HG02840 (cell line): ENCODE data around the gene NPAT.
"Not testable (repeated sequence)": the region's sequence is repeated elsewhere in the genome, so short reads cannot be mapped to it uniquely, and the experiment has no call there.

Experiments used
- ATAC-seq: cut with Tn5 transposase; IDR thresholded peaks from one replicate; pipeline ENCODE4 v1.9.1; 2021; ENCODE audit warnings: mild to moderate bottlenecking, moderate library complexity, moderate number of reproducible peaks; ENCODE audit not compliant: unreplicated experiment, low FRiP score

Gene NPAT

DNA sequence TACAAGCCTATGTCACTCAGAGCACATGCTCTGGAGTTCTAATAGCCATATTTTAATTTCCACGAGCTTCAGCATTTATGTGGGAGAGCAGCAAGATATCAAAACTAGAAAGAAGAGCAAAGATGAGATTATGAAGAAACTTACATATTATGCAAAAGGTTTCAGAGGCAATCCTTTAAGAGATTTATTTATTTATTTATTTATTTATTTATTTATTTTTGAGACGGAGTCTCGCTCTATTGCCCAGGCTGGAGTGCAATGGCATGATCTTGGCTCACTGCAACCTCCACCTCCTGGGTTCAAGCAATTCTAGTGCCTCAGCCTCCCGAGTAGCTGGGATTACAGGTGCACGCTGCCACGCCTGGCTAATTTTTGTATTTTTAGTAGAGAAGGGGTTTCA lies 59.6 kb downstream of the NPAT start:
- ATAC-seq, result not testable (repeated sequence)

DNA sequence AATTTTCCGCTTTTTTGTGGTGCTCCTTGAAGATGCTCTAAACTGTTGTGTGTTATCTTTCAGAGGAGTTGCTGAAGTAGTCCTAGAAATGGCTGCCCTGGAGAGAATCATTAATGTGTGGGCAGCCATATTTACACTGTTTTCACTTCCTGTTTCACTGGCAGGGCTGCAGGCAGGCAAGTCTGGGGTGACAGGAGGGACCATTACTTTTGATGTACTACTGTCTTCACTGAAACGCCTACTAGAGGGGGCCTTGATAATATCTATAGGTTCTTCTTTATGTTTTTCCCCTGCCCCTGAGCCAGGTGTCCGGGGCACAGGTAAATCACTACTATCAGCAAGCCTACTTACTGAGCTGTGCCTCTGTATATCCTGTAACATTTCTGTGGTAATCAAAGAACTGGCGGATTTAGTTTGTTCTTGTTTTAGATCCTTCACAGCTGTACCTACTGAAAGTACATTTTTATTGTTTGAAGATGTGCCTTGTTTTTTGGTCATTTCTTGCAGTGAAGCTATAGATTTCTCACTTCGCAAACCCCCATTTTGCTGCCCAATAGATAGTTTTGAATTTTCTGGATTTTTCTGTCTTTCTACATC lies 61.4 kb downstream of the NPAT start:
- peak; percentile 96 for ATAC-seq

DNA sequence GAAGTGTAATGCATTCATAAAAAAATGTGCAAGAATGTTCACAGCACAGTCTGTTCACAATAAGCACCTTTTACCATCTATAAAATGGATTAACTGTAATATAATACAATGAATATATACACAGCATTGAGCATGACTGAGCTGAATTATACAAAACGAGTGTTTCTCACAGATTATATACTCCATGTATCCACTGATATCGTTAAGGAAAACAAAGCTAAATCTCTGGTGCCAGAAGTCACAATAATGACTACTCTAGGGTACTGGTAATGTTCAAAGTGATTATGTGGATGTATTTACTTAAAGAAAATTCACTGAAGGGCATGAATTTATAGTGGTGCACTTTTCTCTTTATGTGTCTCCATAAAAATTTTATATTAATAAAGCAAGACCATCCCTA lies 67.8 kb downstream of the NPAT start:
- no peak for ATAC-seq

DNA sequence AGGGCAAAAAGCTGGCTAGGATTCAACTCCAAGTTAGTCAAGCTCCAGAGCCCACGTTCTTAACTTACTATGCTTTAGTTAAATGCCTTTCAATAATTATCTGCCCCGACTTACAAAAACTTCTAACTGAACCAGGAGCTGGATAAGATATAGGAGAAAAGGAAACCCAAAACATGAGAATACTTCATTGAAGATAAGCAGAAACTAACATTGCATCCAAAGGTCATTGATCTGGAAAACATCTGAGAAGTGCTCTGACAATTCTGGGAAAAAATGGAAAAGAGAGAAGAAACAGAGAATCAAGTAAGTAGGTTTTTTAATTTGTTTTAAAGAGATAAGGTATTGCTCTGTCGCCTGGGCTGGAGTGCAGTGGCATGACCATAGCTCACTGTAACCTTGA lies 73.9 kb downstream of the NPAT start:
- no peak for ATAC-seq

DNA sequence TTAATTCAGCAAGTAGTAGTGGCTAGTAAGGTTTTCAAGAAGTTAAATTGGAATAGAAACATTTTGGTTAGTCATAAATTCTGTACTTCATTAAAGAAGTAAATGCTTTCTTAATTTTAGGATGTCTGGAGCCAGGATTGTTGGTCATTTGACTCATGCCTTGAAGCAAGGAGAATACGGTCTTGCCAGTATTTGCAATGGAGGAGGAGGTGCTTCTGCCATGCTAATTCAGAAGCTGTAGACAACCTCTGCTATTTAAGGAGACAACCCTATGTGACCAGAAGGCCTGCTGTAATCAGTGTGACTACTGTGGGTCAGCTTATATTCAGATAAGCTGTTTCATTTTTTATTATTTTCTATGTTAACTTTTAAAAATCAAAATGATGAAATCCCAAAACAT lies 75.3 kb downstream of the NPAT start:
- ATAC-seq, result no peak

DNA sequence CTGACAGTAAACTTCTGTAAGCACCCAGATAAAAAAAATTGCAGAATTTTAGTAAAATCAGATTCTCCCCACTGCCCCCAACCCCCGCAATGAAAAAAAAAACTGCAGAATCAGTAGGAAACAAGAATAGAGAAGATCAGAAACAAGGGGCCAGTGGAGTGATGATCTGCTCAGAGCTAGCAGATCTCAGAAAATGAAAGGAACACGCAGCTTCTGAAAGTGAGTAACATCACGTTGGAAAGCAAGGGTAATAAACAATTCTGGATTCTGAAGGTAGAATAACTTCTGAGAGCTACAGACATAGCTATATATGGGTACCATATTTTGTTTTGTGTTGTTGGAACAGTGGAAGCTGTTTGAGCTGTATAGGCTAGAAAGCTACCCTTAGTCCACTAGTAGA lies 77.8 kb downstream of the NPAT start:
- ATAC-seq, result no peak

DNA sequence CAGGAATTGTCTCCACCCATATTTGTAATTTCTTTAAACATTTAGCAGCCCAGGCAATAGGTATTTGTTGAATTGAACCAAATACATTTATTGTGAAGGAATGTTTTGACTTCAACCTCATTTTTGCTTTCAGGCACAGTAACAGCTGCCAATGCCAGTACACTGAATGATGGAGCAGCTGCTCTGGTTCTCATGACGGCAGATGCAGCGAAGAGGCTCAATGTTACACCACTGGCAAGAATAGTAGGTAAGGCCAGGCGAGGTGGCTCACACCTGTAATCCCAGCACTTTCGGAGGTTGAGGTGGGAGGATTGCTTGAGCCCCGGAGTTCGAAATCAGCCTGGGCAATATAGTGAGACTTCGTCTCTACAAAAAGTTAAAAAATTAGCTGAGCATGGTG lies 80.1 kb downstream of the NPAT start:
- no peak for ATAC-seq

DNA sequence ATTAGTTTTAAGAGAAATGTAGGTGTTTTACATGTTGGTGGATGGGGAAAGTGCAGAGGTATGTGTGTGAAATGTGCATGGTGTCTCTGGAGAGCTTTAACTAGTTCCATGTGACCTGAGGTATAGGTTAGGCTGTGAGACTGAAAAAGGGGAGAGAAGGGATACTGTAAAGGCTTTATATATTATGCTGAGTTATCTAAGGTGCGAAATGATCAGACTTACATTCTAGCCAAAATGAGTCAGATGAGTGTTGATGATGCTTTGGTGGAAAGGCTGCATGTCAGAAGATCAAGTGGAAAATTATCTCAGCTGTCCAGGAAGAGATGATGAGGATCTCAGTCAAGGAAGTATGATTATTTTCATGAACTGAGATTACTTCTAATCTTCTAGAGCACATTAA lies 85.2 kb downstream of the NPAT start:
- no peak for ATAC-seq

DNA sequence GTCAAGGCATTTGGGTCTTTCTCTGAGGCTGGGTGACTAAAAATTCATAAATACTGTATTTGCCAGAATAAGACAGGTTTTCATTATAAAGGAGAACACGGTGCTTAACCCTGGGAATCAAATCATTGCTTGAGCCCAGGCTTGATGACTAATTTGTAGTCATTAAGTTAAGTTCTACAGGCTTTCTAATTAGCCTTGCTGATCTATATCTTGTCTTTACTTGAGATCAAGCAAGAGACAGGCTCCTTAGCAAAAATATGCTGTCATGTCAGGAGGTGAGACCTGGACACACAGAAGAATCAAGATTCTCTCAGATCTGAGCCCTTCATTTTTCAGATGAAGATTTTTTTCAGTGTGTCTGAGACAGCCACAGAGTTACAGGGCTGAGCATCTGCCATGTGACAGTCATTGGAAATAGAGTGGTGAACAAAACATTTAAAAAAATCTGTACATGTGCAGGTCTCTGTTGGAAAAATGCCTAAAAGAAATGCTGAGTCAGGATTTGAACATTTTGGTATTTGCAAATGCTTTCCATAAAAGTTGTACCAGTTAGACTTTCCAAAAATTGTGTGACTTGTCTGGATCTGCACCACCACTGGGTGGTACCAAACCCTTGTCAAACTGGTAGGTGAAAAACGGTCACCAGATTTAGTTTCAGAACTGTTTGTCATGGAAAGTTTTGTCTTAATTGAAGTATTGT lies 86.4 kb downstream of the NPAT start:
- ATAC-seq, result no peak

DNA sequence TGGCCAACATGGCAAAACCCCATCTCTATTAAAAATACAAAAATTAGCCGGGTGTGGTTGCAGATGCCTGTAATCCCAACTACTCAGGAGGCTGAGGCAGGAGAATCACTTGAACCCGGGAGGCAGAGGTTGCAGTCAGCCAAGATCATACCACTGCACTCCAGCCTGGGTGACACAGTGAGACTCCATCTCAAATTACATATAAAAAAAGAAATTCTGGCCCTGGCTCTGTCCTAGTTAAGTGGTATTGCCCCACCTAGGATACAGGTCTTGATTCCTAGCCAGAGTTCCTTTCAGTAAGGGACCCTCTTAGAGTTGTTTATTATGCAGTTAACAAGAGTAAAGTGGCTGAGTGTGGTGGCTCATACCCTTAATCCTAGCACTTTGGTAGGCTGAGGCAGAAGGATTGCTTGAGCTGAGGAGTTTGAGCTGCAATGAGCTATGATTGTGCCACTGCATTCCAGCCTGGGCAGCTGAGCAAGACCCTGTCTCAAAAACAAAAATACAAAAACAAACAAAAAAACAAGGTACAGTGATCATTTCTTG lies 89.4 kb downstream of the NPAT start:
- ATAC-seq, result not testable (repeated sequence)

DNA sequence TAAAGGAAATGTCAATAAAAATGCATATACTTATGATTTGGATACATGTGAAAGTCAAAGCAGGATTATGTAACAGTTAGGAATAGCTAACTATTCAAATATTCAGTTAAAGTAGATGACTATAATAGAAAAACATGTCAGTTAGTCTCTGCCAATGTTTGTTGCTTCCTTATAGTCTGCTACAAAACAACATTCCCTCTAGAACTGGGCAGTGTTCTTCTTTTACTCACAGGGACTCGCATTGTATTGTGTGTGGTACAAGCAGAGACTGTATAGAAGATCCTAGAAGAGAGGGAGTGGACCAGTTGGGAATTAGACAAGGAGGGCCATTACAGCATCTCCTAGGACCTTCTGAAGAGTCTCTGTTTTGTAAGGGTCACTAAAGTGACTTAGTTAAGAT lies 90.4 kb downstream of the NPAT start:
- ATAC-seq, result no peak

DNA sequence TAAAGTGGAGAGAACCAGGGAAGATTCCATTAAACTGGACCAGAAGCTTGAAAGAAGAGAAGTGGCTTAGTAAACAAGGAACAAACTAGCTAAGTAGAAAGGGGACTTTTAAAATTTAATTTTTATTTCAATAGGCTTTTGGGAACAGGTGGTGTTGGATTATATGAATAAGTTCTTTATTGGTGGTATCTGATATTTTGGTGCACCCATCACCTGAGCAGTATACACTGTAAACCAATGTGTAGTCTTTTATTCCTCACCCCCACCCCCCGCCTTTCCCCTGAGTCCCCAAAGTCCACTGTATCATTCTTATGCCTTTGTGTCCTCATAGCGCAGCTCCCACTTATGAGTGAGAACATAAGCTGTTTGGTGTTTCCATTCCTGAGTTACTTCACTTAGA lies 93.7 kb downstream of the NPAT start:
- no peak for ATAC-seq

DNA sequence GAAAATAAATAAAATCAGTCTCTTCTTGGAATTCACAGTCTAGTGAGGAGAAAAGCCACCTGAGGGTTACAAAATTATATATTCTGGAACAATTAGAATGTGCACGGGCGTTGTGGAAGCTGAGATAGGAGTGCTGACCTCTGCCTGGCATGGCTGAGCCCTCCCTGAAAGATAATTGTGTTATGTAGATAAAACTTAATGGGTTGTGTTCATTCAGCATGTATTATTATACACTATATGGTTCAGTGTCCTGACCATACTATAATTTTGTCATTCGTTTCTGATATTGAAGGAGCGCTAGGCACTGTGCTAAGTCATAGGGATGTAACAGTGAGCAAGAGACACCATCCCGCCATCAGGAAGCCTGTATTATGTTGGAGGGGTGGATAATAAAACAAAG lies 97.3 kb downstream of the NPAT start:
- no peak for ATAC-seq

DNA sequence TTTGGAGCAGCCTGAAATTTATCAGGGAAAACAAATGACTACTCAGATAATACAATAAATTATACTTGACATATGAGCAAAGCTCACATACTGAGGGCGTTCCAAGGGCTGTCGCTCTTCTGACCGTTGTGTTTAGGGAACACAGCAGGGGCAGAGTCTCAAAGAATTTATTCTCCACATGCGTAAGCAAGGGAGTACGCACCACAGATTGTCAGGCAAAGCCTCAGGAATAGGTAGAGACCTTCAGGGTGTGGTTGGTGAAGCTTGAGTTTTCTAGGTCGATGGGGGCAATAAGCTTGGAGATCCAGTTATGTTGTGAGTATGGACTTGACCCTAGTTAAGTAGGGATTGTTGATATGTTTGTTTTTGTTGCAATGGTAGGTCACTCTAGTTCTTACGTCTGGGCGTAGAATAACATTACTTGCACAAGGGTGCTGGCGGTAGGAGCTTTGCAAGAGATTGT lies 100.2 kb downstream of the NPAT start:
- ATAC-seq, result no peak

DNA sequence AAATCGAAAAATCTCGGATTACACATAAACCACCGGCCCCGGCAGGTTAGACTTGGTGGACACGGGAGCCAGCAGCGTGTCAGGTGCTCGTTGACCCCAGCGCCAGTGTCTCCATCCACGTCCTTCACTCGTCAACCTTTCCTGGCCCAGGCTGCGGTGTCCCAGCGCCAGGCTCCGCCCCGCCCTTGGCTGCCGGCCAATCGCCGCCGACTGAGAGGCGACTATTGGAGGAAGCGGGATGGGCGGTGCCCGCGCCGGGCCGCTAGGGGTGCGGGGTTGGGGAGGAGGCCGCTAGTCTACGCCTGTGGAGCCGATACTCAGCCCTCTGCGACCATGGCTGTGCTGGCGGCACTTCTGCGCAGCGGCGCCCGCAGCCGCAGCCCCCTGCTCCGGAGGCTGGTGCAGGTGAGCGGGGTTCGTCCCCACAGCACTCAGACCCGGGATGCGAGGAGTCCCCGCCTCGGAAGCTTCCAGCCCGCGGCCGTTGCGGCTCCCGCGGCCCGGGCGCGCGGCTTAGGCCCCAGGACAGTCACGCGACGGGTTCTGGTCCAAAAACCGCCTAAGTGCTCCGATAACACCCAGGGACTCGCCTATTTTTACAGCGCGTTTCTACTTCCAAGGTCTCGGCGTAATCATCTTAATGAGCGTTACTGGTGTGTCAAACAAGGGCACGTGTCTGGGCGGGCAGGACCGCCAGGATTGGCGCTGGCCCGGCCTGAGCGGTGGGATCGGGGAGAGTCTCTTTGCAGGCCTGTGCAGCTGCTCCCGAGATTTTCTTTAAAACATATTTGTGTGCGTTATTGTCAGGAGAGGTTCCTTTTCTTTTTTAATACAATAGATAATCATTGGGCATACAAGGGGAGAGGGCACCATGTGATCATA lies 100.9 kb downstream of the NPAT start, which contains the start of gene ACAT1:
Gene ACAT1, plus strand, starts transcription at position 294 of the 882 bp plus-strand sequence. Its CDS starts 40 bp downstream, at position 334.
- ATAC-seq, result peak; percentile 98

DNA sequence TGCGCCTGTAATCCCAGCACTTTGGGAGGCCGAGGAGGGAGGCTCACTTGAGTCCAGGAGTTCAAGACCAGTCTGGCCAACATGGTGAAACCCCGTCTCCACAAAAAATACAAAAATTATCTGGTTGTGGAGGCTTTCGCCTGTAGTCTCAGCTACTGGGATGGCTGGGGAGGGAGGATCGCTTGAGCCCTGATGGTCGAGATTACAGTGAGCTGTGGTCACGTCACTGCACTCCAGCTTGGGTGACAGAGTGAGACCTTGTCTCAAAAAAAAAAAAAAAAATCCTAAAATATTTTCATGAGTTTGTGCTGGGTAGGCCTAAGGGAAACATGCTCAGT lies 101.5 kb downstream of the NPAT start:
- peak; percentile 17 for ATAC-seq

DNA sequence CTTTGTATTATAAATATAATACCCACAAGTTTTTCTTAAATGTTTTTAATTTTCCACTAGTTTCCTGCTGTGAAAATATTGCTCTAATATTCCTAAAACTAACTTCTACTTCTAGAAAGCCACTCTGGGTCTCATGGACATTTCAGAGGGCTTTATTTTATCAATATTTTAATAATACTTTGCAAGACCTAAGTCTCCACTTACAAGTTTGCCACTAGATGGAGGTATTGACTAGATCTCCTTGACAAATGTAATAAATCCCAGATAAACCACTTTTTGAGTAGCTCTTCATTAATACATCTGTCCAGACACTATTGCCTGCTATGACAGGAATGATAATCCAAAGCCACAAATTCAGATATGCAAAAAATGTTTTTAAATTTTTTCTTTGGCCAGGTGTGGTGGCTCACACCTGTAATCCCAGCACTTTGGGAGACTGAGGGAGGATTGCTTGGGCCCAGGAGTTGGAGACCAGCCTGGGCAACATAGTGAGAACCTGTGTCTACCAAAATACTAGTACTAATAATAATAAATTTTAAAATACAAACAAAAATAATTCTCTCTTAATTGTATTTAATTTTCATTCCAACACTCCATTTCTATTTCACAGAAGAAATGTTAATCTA lies 104.6 kb downstream of the NPAT start:
- ATAC-seq, result no peak

DNA sequence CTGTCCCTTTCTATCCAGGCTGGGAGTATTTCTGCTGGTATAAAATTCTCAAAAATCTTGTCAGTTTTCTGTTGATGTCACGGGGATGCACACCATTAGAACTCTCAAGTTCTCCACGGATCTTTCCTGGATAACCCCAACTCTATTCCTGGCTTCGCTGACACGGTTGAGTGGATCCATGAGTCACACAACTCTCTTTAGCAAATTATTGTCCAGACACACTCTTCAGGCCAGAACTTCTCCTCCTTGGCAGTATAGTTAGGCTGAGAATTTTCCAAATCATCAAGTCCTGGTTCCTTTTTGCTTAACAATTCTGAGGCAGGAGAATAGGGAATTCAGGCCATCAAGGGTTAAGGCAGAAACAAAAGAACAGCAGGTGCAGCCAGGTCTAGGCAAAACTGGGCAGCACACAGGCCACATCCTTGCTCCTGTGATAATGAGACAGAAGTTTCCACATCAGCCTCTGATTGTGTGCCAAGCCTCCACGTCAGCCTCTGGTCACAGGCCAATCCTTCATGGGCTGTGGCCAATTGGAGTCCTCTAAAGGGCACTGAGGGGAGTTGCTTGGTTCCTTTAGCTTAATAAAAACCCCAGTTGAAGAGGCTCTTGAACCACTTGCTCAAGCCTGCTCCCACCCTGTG lies 106.8 kb downstream of the NPAT start:
- no peak for ATAC-seq

DNA sequence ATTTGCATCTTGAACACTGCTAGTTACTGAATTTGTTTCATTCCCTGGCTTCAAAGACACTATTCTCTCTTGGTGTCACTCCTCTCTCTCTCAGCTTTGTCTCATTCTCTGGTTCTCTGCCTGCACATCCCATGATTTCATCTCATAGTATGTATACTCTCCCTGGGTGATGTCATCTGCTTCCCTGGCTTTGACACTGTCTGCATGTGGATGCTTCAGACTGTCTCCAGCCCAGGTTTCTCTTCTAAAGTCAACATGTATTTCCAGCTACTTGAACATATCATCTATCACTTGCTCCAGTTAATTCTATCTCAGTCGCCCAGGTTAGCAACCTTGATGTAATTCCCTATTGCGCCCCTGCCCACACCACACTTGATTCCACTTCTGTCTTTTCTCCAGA lies 110.4 kb downstream of the NPAT start:
- no peak for ATAC-seq

DNA sequence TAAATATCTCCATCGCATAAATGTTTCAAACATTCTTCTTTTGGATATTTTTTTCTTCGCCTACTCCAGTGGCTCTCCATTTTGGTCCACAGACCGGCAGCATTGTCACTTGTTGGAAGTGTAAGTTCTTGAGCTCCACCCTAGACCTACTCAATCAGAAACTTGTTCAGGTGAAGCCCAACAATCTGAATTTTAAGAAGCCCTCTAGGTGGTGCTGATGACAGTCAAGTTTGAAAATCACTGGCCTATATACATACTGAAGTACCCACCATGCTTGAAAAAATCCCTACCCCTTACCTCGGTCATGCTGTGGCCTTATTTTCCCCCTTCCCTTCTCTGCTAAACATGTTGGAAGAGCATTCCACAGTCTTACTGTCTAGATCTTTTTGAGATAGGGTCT lies 111.3 kb downstream of the NPAT start:
- ATAC-seq, result no peak
